IPS-11a (cell line): ENCODE results near the gene HELZ.
A peak's percentile ranks its signal among the peaks of the same experiment; 100 is the strongest.
"Not testable (repeated sequence)": the region's sequence is repeated elsewhere in the genome, so short reads cannot be mapped to it uniquely, and the experiment has no call there.

ENCODE experiments used
- H3K4me3 ChIP-seq: one replicate; pipeline ENCODE4 v1.5.1; 2013; ENCODE audit warnings: low read depth, low read length, control low read depth

Gene HELZ

GRCh38 chr17:67265436-67266019 lies 20.5 kb upstream of the HELZ start:
- H3K4me3 ChIP-seq, result no peak overlapping the region

GRCh38 chr17:67262435-67263117 lies 17.6 kb upstream of the HELZ start:
- H3K4me3 ChIP-seq, result no peak overlapping the region

GRCh38 chr17:67260170-67260987 lies 15.4 kb upstream of the HELZ start:
- H3K4me3 ChIP-seq, result no peak overlapping the region

- H3K4me3 ChIP-seq, result no peak overlapping the region
These were observed 13.9 kb upstream of the HELZ start for GRCh38 chr17:67258821-67259468.

- no peak overlapping the region for H3K4me3 ChIP-seq
These were observed 11.2 kb upstream of the HELZ start for GRCh38 chr17:67256075-67256732.

- H3K4me3 ChIP-seq, result no peak overlapping the region
These were observed 8.4 kb upstream of the HELZ start for GRCh38 chr17:67253384-67253783.

GRCh38 chr17:67251586-67251985 lies 6.6 kb upstream of the HELZ start:
- H3K4me3 ChIP-seq, result not testable (repeated sequence)

- no peak overlapping the region for H3K4me3 ChIP-seq
These were observed 3.3 kb upstream of the HELZ start for GRCh38 chr17:67248291-67248690.

- no peak overlapping the region for H3K4me3 ChIP-seq
These were observed 2.5 kb upstream of the HELZ start for GRCh38 chr17:67247416-67247900.

- peak overlapping the region; percentile 78 for H3K4me3 ChIP-seq
These were observed 1.8 kb upstream of the HELZ start for GRCh38 chr17:67246653-67247415.

- H3K4me3 ChIP-seq, result peak overlapping the region; percentile 78
These were observed 1.3 kb upstream of the HELZ start for GRCh38 chr17:67246403-67246652.

GRCh38 chr17:67245694-67246402 lies 852 bp upstream of the HELZ start:
- peak overlapping the region; percentile 78 for H3K4me3 ChIP-seq

GRCh38 chr17:67244431-67245072 lies 444 bp downstream of the HELZ start:
- peak overlapping the region; percentile 78 for H3K4me3 ChIP-seq

- H3K4me3 ChIP-seq, result no peak overlapping the region
These were observed 1.7 kb downstream of the HELZ start for GRCh38 chr17:67243284-67243683.

GRCh38 chr17:67241719-67242341 lies 3.2 kb downstream of the HELZ start:
- H3K4me3 ChIP-seq, result no peak overlapping the region

GRCh38 chr17:67239597-67239996 lies 5.4 kb downstream of the HELZ start:
- H3K4me3 ChIP-seq, result no peak overlapping the region

GRCh38 chr17:67238991-67239390 lies 6.0 kb downstream of the HELZ start:
- no peak overlapping the region for H3K4me3 ChIP-seq

- no peak overlapping the region for H3K4me3 ChIP-seq
These were observed 12.6 kb downstream of the HELZ start for GRCh38 chr17:67232441-67232840.
